T-cell (primary cell): ENCODE results near the gene ASAP2. TPM values are rescaled to one million over a fixed set of nuclear protein-coding genes. Genes with fewer than 3 reads are reported as not detected.

ENCODE experiments used
- ATAC-seq, 4 experiments: fragments of 200-7000 bp in 3 of 4; fragments of 150-1000 bp in 1 of 4; cut with Tn5 transposase; replicated peaks in 1 of 4; 1 replicate in 3 of 4; 2 replicates in 1 of 4; pipeline ENCODE4 v1.10.0; 2021; ENCODE audit warnings: moderate library complexity in 3 of 4, mild to moderate bottlenecking in 2 of 4, moderate number of reproducible peaks in 1 of 4
- CTCF ChIA-PET, 2 donors: fragments of 300-600 bp; sonication (Branson Sonifier 250); formaldehyde crosslinking; loops; one replicate each; lab custom pipeline; 2022; ENCODE audit warnings: antibody characterized with exemption in 2 of 2; lab: Charles Lee
- POLR2A ChIA-PET, 2 donors: fragments of 300-600 bp; sonication (Branson Sonifier 250); formaldehyde crosslinking; loops; one replicate each; lab custom pipeline; 2022; ENCODE audit warnings: antibody characterized with exemption in 2 of 2; lab: Charles Lee
- DNase-seq, 35 experiments: peaks; one replicate each; pipeline versions ENCODE4 v3.0.0 to v3.0.0-alpha.2; 2013 to 2023
- H3K27ac ChIP-seq: one replicate; pipeline ENCODE4 v1.5.1; 2013; ENCODE audit warnings: low read length
- H3K27me3 ChIP-seq, 2 experiments: replicated peaks in 1 of 2; 1 replicate in 1 of 2; 2 replicates in 1 of 2; pipeline versions ENCODE4 v1.6.1 to v1.7.0; 2013; ENCODE audit warnings: low read length in 1 of 2, mixed read lengths in 1 of 2; ENCODE audit not compliant: control insufficient read depth in 2 of 2, insufficient read depth in 2 of 2; ENCODE audit errors: extremely low read depth in 1 of 2
- H3K36me3 ChIP-seq, 2 donors: 1 replicate in 1 of 2; 2 replicates in 1 of 2; pipeline versions ENCODE4 v1.6.1 to v1.7.0; 2013; ENCODE audit warnings: low read length in 1 of 2; ENCODE audit not compliant: control insufficient read depth in 2 of 2, insufficient read depth in 1 of 2; ENCODE audit errors: extremely low read depth in 1 of 2
- H3K4me1 ChIP-seq, 2 experiments: 1 replicate in 1 of 2; 2 replicates in 1 of 2; pipeline versions ENCODE4 v1.6.1 to v1.7.0; 2013; ENCODE audit warnings: low read length in 2 of 2, mixed read lengths in 1 of 2; ENCODE audit not compliant: insufficient read depth in 2 of 2, control insufficient read depth in 1 of 2; ENCODE audit errors: extremely low read depth in 1 of 2
- H3K4me3 ChIP-seq, 2 donors: 1 replicate in 1 of 2; 2 replicates in 1 of 2; pipeline versions ENCODE4 v1.5.1 to v1.7.0; 2013; ENCODE audit warnings: mild to moderate bottlenecking in 2 of 2, low read length in 1 of 2, moderate library complexity in 1 of 2; ENCODE audit not compliant: control insufficient read depth in 1 of 2; ENCODE audit errors: extremely low read depth in 1 of 2
- H3K9me3 ChIP-seq: 2 replicates; pipeline ENCODE4 v1.7.0; 2013
- H3K27ac Mint-ChIP-seq, 2 donors: one replicate each; pipeline ENCODE4 v1.8.0; 2020 to 2021; ENCODE audit warnings: mild to moderate bottlenecking in 2 of 2, mixed read lengths in 2 of 2
- H3K27me3 Mint-ChIP-seq, 2 donors: one replicate each; pipeline ENCODE4 v1.8.0; 2021 to 2022; ENCODE audit warnings: mixed read lengths in 2 of 2
- H3K36me3 Mint-ChIP-seq: one replicate; pipeline ENCODE4 v1.8.0; 2021; ENCODE audit warnings: mixed read lengths
- H3K4me1 Mint-ChIP-seq, 3 donors: one replicate each; pipeline ENCODE4 v1.8.0; 2020 to 2022; ENCODE audit warnings: mixed read lengths in 3 of 3, mild to moderate bottlenecking in 1 of 3
- H3K4me3 Mint-ChIP-seq, 3 donors: one replicate each; pipeline ENCODE4 v1.8.0; 2020 to 2022; ENCODE audit warnings: mild to moderate bottlenecking in 3 of 3, mixed read lengths in 3 of 3, moderate library complexity in 3 of 3
- H3K9me3 Mint-ChIP-seq, 3 donors: one replicate each; pipeline ENCODE4 v1.8.0; 2020 to 2022; ENCODE audit warnings: mixed read lengths in 3 of 3
- WGBS: methylation state at CpG from one replicate; pipeline ENCODE4 v1.1.5; 2013; ENCODE audit warnings: missing lambda C conversion rate; ENCODE audit not compliant: insufficient coverage; 5-methylcytosine and 5-hydroxymethylcytosine counted together
- total RNA-seq, 35 experiments: library from RNA in 6 of 35; stranded (reverse) in 6 of 35; fragments of 120-200 nt in 1 of 35; gene quantifications; one replicate each; pipeline versions ENCODE4 v1.2.1 to v1.2.4 and lab custom pipeline; 2013 to 2026

ASAP2 gene
- total RNA-seq, 5 donors from 2014 or later (not counting 1 experiment from before 2014, with no cell fraction given), result 0.10 to 0.38 (median 0.27) TPM; not detected in 1

GRCh38 chr2:9179572-9180201 lies 26.9 kb upstream of the ASAP2 start:
- Mint-ChIP-seq H3K9me3 (peaks cover 0 to 6% (median 4%) of the 10 kb centered on the region in 3 donors), H3K27ac (no peak overlapping the region), H3K27me3 (peaks cover 19 to 33% of the 10 kb centered on the region in 2 donors), H3K36me3 (no peaks in the 10 kb centered on the region), H3K4me1 (no peaks in the 10 kb centered on the region), H3K4me3 (no peak overlapping the region)
- H3K27ac ChIP-seq, result no peak overlapping the region
- ATAC-seq, result no peak
- peaks cover 0 to 28% of the 10 kb centered on the region in 2 experiments for H3K27me3 ChIP-seq
- POLR2A ChIA-PET, result no interaction called here
- WGBS, result 71% methylated on average over 1 of the region's 9 CpGs
- DNase-seq, result no peak
- H3K4me3 ChIP-seq, result no peak overlapping the region
- no peaks in the 10 kb centered on the region for H3K9me3 ChIP-seq
- CTCF ChIA-PET, result interaction anchor here in 1 of 2 donors (0.7 kb wide), 1 partner anchor 235 kb away, joined by 3 read pairs; no protein-coding TSS in a partner anchor
- H3K36me3 ChIP-seq, result no peaks in the 10 kb centered on the region
- H3K4me1 ChIP-seq, result no peaks in the 10 kb centered on the region

GRCh38 chr2:9184361-9184760 lies 22.3 kb upstream of the ASAP2 start:
- no peak for DNase-seq
- no peak overlapping the region for H3K27ac Mint-ChIP-seq
- no peak overlapping the region for H3K27ac ChIP-seq
- H3K27me3 Mint-ChIP-seq, result peaks cover 26 to 36% of the 10 kb centered on the region in 2 donors
- peaks cover 0 to 6% (median 4%) of the 10 kb centered on the region in 3 donors for H3K9me3 Mint-ChIP-seq
- H3K4me3 ChIP-seq, result no peak overlapping the region
- H3K4me1 Mint-ChIP-seq, result no peaks in the 10 kb centered on the region
- no peak for ATAC-seq
- ChIA-PET POLR2A (no interaction called here), CTCF (no interaction called here)
- peaks cover 0 to 23% of the 10 kb centered on the region in 2 experiments for H3K27me3 ChIP-seq
- 89% methylated on average over 3 of the region's 9 CpGs for WGBS
- H3K4me3 Mint-ChIP-seq, result no peak overlapping the region
- H3K36me3 Mint-ChIP-seq, result no peaks in the 10 kb centered on the region
- H3K4me1 ChIP-seq, result no peaks in the 10 kb centered on the region
- no peaks in the 10 kb centered on the region for H3K36me3 ChIP-seq
- no peaks in the 10 kb centered on the region for H3K9me3 ChIP-seq

GRCh38 chr2:9187620-9188214 lies 18.9 kb upstream of the ASAP2 start:
- Histone ChIP-seq H3K36me3 (no peaks in the 10 kb centered on the region), H3K4me3 (no peak overlapping the region), H3K4me1 (no peaks in the 10 kb centered on the region), H3K9me3 (no peaks in the 10 kb centered on the region), H3K27me3 (peaks cover 0 to 16% of the 10 kb centered on the region in 2 experiments), H3K27ac (no peak overlapping the region)
- Mint-ChIP-seq H3K9me3 (no peaks in the 10 kb centered on the region), H3K4me1 (no peaks in the 10 kb centered on the region), H3K4me3 (no peak overlapping the region), H3K27ac (no peak overlapping the region), H3K36me3 (no peaks in the 10 kb centered on the region), H3K27me3 (peaks cover 15 to 20% of the 10 kb centered on the region in 2 donors)
- DNase-seq (no peak), ATAC-seq (no peak)
- no CpG with 5 or more reads among the region's 2 CpGs for WGBS
- POLR2A ChIA-PET, result no interaction called here
- CTCF ChIA-PET, result no interaction called here

- ATAC-seq, result no peak
- Histone ChIP-seq H3K27me3 (peaks cover 0 to 10% of the 10 kb centered on the region in 2 experiments), H3K27ac (no peak overlapping the region), H3K36me3 (no peaks in the 10 kb centered on the region), H3K4me3 (no peak overlapping the region), H3K4me1 (no peaks in the 10 kb centered on the region), H3K9me3 (no peaks in the 10 kb centered on the region)
- ChIA-PET POLR2A (interaction anchor here in 1 of 2 donors (0.5 kb wide), 1 partner anchor 75 kb away, joined by 4 read pairs; no protein-coding TSS in a partner anchor), CTCF (interaction anchor here in 1 of 2 donors (0.7 kb wide), 1 partner anchor 1548 kb away, joined by 5 read pairs; no protein-coding TSS in a partner anchor)
- H3K27me3 Mint-ChIP-seq, result peaks cover 8 to 13% of the 10 kb centered on the region in 2 donors
- peak in 1 of 35 experiments; percentile 2 for DNase-seq
- H3K4me1 Mint-ChIP-seq, result no peaks in the 10 kb centered on the region
- no peak overlapping the region for H3K27ac Mint-ChIP-seq
- H3K9me3 Mint-ChIP-seq, result no peaks in the 10 kb centered on the region
- no peaks in the 10 kb centered on the region for H3K36me3 Mint-ChIP-seq
- H3K4me3 Mint-ChIP-seq, result no peak overlapping the region
- WGBS, result 100% methylated on average over 1 of the region's 6 CpGs
Observed at GRCh38 chr2:9188823-9189222, 17.8 kb upstream of the ASAP2 start.

- 53% methylated on average over 3 of the region's 3 CpGs for WGBS
- ChIA-PET CTCF (no interaction called here), POLR2A (no interaction called here)
- Histone ChIP-seq H3K4me3 (no peak overlapping the region), H3K27ac (no peak overlapping the region), H3K4me1 (no peaks in the 10 kb centered on the region), H3K36me3 (no peaks in the 10 kb centered on the region), H3K27me3 (peaks cover 0 to 3% of the 10 kb centered on the region in 2 experiments), H3K9me3 (no peaks in the 10 kb centered on the region)
- Mint-ChIP-seq H3K36me3 (no peaks in the 10 kb centered on the region), H3K27ac (no peak overlapping the region), H3K4me1 (no peaks in the 10 kb centered on the region), H3K4me3 (no peak overlapping the region), H3K9me3 (no peaks in the 10 kb centered on the region), H3K27me3 (peaks cover 7 to 10% of the 10 kb centered on the region in 2 donors)
- ATAC-seq (no peak), DNase-seq (no peak)
Observed at GRCh38 chr2:9189901-9190300, 16.7 kb upstream of the ASAP2 start.

- H3K4me3 Mint-ChIP-seq, result no peak overlapping the region
Observed at GRCh38 chr2:9191041-9191481, 15.6 kb upstream of the ASAP2 start.

More at GRCh38 chr2:9191041-9191481, 15.6 kb upstream of the ASAP2 start:
- Mint-ChIP-seq H3K27ac (no peak overlapping the region), H3K27me3 (peaks cover 0 to 5% of the 10 kb centered on the region in 2 donors), H3K36me3 (no peaks in the 10 kb centered on the region), H3K9me3 (no peaks in the 10 kb centered on the region), H3K4me1 (no peaks in the 10 kb centered on the region)
- H3K27me3 ChIP-seq, result peaks cover 0 to 8% of the 10 kb centered on the region in 2 experiments
- H3K36me3 ChIP-seq, result no peaks in the 10 kb centered on the region
- no peaks in the 10 kb centered on the region for H3K4me1 ChIP-seq
- H3K9me3 ChIP-seq, result no peaks in the 10 kb centered on the region
- POLR2A ChIA-PET, result no interaction called here
- no peak overlapping the region for H3K27ac ChIP-seq
- WGBS, result 86% methylated on average over 8 of the region's 9 CpGs
- DNase-seq, result no peak
- no peak overlapping the region for H3K4me3 ChIP-seq
- CTCF ChIA-PET, result interaction anchor here in 1 of 2 donors (0.6 kb wide), 1 partner anchor 17 kb away, joined by 6 read pairs; no protein-coding TSS in a partner anchor
- no peak for ATAC-seq
